Type B pancreatic cell (in vitro differentiated cells): ENCODE measurements around the gene ELMO2. TPM values are rescaled to one million over a fixed set of nuclear protein-coding genes. Genes with fewer than 3 reads are reported as not detected.
"Not testable (repeated sequence)": the region's sequence is repeated elsewhere in the genome, so short reads cannot be mapped to it uniquely, and the experiment has no call there.

Experiments
- DNase-seq: peaks from one replicate; pipeline ENCODE4 v3.0.0; 2021; ENCODE audit warnings: mixed read lengths; ENCODE audit not compliant: unreplicated experiment; ENCODE audit errors: extremely low spot score
- H3K27ac Mint-ChIP-seq: 2 replicates; pipeline ENCODE4 v1.8.0; 2021; ENCODE audit warnings: mild to moderate bottlenecking, mixed read lengths
- H3K27me3 Mint-ChIP-seq: 2 replicates; pipeline ENCODE4 v1.8.0; 2021; ENCODE audit warnings: mixed read lengths
- H3K36me3 Mint-ChIP-seq: 2 replicates; pipeline ENCODE4 v1.8.0; 2021; ENCODE audit warnings: mixed read lengths
- H3K4me1 Mint-ChIP-seq: one replicate; pipeline ENCODE4 v1.8.0; 2021; ENCODE audit warnings: mixed read lengths; ENCODE audit not compliant: unreplicated experiment
- H3K4me3 Mint-ChIP-seq: 2 replicates; pipeline ENCODE4 v1.8.0; 2021; ENCODE audit warnings: mild to moderate bottlenecking, mixed read lengths
- H3K9me3 Mint-ChIP-seq: 2 replicates; pipeline ENCODE4 v1.8.0; 2021; ENCODE audit warnings: mixed read lengths
- total RNA-seq: library from RNA; stranded (reverse); gene quantifications from 2 replicates; pipeline ENCODE4 v1.2.1, GENCODE V29; 2021; ENCODE audit warnings: low replicate concordance
- TF ChIP-seq, protein P1 (sequence below): fragments of 200-600 bp; sonication (generic); conservative IDR thresholded peaks from 2 replicates; pipeline ENCODE4 v1.5.0; 2021; ENCODE audit warnings: antibody characterized with exemption, mild to moderate bottlenecking

ELMO2 gene
- total RNA-seq, 1 donor from 2014 or later = 49.1 TPM

DNA sequence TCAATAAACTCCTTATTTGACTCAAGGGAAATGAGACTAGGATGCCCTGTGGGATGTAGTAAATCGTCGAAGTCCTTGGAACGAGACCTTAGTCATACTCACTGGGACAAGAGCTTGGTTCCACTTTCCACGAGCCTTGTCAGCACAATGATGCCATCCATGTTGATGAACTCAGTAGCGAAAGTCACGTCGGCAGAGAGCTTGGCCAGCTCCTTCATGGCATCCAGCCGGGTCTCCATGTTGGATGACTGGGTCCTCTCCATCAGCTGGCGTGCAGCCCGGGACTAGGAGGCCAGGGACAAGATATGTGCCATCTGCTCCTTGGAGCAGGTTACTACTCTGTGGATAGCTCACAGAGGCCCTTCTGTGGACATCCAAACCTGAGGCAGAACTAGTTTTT lies 17.5 kb downstream of the ELMO2 start:
- Mint-ChIP-seq H3K27ac (no peak overlapping the region), H3K27me3 (no peaks in the 10 kb centered on the region), H3K36me3 (peaks cover 30% of the 10 kb centered on the region), H3K4me1 (no peaks in the 10 kb centered on the region), H3K4me3 (no peak overlapping the region), H3K9me3 (no peaks in the 10 kb centered on the region)
- TF ChIP-seq, protein P1, sequence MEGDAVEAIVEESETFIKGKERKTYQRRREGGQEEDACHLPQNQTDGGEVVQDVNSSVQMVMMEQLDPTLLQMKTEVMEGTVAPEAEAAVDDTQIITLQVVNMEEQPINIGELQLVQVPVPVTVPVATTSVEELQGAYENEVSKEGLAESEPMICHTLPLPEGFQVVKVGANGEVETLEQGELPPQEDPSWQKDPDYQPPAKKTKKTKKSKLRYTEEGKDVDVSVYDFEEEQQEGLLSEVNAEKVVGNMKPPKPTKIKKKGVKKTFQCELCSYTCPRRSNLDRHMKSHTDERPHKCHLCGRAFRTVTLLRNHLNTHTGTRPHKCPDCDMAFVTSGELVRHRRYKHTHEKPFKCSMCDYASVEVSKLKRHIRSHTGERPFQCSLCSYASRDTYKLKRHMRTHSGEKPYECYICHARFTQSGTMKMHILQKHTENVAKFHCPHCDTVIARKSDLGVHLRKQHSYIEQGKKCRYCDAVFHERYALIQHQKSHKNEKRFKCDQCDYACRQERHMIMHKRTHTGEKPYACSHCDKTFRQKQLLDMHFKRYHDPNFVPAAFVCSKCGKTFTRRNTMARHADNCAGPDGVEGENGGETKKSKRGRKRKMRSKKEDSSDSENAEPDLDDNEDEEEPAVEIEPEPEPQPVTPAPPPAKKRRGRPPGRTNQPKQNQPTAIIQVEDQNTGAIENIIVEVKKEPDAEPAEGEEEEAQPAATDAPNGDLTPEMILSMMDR = no peak
- DNase-seq = no peak

- H3K27me3 Mint-ChIP-seq = no peaks in the 10 kb centered on the region
- H3K9me3 Mint-ChIP-seq = no peaks in the 10 kb centered on the region
- H3K27ac Mint-ChIP-seq = no peak overlapping the region
- no peak overlapping the region for H3K4me3 Mint-ChIP-seq
- peaks cover 30% of the 10 kb centered on the region for H3K36me3 Mint-ChIP-seq
- no peak for DNase-seq
- H3K4me1 Mint-ChIP-seq = no peaks in the 10 kb centered on the region
- TF ChIP-seq, protein P1 = no peak
Observed at GRCh38 chr20:46388201-46388836, 18.1 kb downstream of the ELMO2 start.

DNA sequence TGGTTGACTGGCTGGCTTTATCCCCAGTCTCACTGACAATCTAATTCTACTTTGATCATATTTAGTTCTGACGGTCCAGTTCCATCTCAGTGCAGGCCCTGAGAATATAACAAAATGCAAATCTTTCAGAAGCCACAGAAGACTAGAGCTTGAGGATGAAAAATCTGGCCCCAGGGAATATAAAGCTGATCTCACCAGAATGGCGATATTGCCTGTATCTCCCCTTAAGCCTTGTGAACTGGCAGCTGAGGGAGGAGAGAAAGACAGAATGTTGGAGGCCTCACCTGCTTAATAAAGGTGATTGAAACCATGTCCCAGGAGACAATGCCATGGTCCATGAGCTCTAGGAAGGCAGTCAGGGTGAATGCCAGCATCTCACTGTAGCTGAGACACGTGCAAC lies 19.4 kb downstream of the ELMO2 start:
- H3K4me3 Mint-ChIP-seq, H3K9me3 Mint-ChIP-seq, H3K27me3 Mint-ChIP-seq, H3K4me1 Mint-ChIP-seq, H3K27ac Mint-ChIP-seq, DNase-seq: not testable (repeated sequence)
- H3K36me3 Mint-ChIP-seq = peaks cover 23% of the 10 kb centered on the region

DNA sequence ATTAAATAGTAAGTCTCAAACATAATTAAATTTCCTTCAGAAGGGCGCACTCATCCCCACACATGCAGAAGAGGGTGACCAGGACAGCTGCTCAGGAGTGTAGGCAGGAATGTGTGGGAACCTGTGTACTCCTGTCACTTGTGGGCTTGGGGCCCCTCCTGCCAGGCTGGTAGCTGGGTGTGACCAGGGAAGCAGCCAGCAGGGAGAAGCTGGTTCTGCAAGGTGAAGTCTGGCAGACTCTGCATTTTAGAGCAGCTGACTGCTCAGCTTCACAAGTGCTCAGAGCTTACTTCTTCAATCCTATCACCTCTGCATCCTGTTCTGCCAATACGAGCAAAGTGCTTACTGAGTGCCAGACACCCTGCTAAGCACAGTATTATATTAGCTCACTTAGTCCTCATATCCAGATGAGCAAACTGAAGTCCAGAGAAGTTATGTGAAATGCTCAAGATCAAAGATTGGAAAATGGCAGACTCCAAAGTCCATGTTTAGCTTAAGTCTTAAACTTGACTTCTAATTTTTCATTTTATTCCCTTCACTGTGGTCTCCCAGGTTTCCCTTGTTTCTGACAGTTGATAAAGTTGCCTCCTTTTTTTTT lies 27.9 kb downstream of the ELMO2 start:
- no peaks in the 10 kb centered on the region for H3K4me1 Mint-ChIP-seq
- H3K36me3 Mint-ChIP-seq = peaks cover 21% of the 10 kb centered on the region
- DNase-seq = no peak
- peak overlapping the region; percentile 85 for H3K27ac Mint-ChIP-seq
- H3K27me3 Mint-ChIP-seq = no peaks in the 10 kb centered on the region
- H3K4me3 Mint-ChIP-seq = peak overlapping the region; percentile 43
- TF ChIP-seq, protein P1 = no peak
- H3K9me3 Mint-ChIP-seq = no peaks in the 10 kb centered on the region

DNA sequence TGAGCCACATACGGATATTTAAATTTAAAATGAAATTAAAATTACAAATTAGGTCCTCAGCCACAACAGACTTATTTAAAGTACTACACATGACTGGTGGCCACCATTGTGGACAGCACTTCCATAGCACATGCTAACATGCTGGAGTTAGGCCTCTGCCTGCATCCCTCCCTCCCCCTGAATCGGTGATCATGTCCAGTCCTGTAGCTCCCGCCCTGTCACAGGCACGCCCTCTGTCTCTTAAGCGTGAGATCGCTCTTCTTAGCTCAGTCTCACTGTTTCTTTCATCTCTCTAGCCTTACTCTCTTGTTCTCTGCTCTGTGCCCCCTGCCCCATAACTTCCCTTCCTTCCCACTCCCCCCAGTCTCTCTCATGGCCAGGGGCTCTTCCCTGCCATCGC lies 28.9 kb downstream of the ELMO2 start:
- Mint-ChIP-seq H3K27ac (peak overlapping the region; percentile 85), H3K36me3 (peaks cover 27% of the 10 kb centered on the region)

GRCh38 chr20:46376196-46376785 lies 30.1 kb downstream of the ELMO2 start:
- H3K4me1 Mint-ChIP-seq = no peaks in the 10 kb centered on the region
- H3K36me3 Mint-ChIP-seq = peaks cover 31% of the 10 kb centered on the region
- TF ChIP-seq, protein P1 = no peak
- no peak overlapping the region for H3K27ac Mint-ChIP-seq
- no peaks in the 10 kb centered on the region for H3K27me3 Mint-ChIP-seq
- DNase-seq = no peak
- H3K9me3 Mint-ChIP-seq = no peaks in the 10 kb centered on the region
- no peak overlapping the region for H3K4me3 Mint-ChIP-seq

More for the DNA sequence above, 28.9 kb downstream of the ELMO2 start:
- Mint-ChIP-seq H3K9me3 (no peaks in the 10 kb centered on the region), H3K4me1 (no peaks in the 10 kb centered on the region), H3K4me3 (no peak overlapping the region), H3K27me3 (no peaks in the 10 kb centered on the region)
- TF ChIP-seq, protein P1 = no peak
- DNase-seq = no peak
